HG02884 (cell line): ENCODE data around the gene TRIM24.
A peak's percentile ranks its signal among the peaks of the same experiment; 100 is the strongest.
"Not testable (repeated sequence)": the region's sequence is repeated elsewhere in the genome, so short reads cannot be mapped to it uniquely, and the experiment has no call there.

Experiments used
- ATAC-seq: cut with Tn5 transposase; IDR thresholded peaks from one replicate; pipeline ENCODE4 v1.9.1; 2021; ENCODE audit warnings: mild to moderate bottlenecking, moderate library complexity; ENCODE audit not compliant: unreplicated experiment

Gene TRIM24

GRCh38 chr7:138491612-138492386 is 31.7 kb downstream of the TRIM24 start:
- ATAC-seq, result no peak

- no peak for ATAC-seq
These were observed 32.4 kb downstream of the TRIM24 start for GRCh38 chr7:138492423-138492822.

DNA sequence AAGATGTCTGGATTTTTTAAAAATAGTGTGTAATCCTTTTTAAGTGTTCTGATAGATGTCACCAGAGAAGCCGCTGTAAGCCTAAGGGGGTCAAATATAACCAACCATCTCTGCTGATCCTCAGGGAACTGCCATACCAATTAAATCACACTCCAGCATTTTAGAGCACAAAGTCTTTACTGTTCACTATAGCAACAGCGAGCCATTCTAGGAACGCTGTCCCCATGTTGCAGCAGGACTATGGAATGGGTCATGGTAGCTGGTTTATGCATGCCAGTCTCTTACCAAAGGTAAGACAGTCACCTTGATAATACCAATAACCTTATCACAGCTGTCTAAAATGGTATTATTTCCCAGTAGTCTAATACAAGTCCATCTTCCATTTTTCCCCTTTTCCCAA is 33.5 kb downstream of the TRIM24 start:
- no peak for ATAC-seq

- ATAC-seq, result no peak
These were observed 35.4 kb downstream of the TRIM24 start for GRCh38 chr7:138495485-138495884.

DNA sequence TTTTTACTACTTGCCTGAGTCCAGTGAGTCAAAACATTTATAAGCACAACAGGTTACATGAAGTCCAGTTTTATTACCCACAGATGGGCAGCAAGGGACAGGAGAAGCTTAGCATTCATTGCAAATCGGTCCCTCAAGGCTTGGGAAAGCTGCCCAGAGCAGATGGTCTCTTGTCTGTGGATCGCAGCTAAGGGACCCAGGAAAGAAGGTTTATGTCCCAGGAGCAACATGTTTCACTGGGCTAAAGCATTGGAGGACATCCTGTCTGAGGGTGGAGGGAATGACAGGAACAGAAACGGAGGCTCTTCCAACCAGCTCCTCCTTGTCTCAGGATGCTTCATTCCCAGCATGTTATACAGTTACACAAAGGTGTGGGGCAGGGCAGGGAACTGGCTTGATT is 39.3 kb downstream of the TRIM24 start:
- ATAC-seq, result no peak

DNA sequence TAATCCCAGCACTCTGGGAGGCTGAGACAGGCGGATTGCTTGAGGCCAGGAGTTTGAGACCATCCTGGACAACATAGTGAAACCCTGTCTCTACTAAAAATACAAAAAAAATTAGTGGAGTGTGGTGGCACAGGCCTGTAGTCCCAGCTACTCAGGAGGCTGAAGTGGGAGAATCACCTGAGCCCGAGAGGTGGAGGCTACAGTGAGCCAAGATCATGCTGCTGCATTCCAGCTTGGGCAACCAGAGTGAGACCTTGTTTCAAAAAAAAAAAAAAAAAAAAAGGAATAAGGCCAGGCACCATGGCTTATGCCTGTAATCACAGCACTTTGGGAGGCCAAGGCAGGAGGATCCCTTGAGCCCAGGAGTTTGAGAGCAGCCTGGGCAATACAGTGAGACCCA is 40.2 kb downstream of the TRIM24 start:
- ATAC-seq, result not testable (repeated sequence)

DNA sequence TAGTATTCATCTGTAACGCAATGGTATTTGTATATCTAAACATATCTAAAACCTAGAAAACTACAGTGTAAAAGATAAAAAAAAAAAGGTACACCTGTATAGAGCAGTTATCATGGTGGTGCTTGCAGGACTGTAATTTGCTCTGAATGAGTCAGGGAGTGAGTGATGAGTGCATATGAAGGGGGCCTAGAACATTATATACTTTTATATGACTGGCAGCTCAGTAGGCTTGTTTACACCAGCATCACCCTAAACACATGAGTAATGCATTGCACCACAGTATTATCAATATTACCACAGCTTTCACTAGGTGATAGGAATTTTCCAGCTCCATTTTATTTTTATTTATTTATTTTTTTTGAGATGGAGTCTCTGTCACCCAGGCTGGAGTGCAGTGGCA is 40.8 kb downstream of the TRIM24 start:
- ATAC-seq, result no peak

DNA sequence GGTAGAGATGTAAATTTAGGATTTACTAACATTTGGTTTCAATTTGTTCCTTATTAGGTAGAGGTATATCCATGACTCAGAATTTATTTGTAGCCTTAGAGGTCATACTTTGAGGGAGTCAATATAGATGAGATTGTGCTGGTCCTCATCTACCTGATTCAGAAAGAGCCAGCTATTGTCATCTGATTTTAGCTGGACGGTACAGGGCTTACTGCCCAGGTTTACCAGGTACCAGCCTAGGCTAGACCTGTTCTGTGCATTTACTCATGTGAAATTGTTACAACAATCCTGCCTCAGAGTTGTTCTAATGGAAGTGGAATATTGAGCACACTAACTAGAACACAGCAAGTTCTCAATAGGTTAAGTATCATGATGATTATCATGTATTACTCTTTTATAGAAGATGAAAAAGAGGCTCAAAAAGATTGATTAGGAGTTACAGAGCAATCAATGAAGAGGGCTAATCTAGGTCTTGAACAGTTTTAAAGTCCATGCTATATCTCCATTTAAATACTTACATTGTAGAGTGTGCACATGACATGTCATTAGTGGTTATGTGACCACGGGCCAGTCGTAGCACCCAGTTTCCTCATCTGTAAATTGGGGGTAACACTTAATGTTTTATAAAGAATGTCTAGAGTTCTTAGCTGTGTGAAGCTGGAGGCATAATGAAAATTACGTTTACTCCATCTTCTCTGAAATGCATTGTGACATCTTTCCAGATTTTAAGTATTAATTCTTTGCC is 42.1 kb downstream of the TRIM24 start:
- ATAC-seq, result no peak

- no peak for ATAC-seq
These were observed 45.4 kb downstream of the TRIM24 start for GRCh38 chr7:138505361-138505873.

- ATAC-seq, result no peak
These were observed 46.7 kb downstream of the TRIM24 start for GRCh38 chr7:138506764-138507163.

DNA sequence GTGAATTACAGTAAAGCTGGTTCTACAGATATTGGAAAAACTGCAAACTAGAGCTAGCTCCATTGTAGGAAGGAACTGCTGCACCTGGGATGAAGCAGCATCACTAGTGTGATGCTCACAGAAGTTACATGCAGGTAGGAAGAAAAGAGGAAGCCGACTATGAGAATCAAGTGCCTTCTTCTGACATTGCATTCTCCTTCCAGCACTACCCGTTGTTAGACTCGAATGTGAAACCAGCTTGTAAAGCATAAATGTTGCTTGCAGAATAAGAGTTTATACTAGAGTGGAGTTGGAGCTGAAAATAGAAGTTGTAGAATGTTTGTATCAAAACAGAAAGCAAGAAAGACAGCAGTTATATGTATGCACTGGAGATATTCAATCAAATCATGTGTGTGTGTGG is 49.9 kb downstream of the TRIM24 start:
- ATAC-seq, result no peak

- ATAC-seq, result no peak
These were observed 52.2 kb downstream of the TRIM24 start for GRCh38 chr7:138512092-138512858.

DNA sequence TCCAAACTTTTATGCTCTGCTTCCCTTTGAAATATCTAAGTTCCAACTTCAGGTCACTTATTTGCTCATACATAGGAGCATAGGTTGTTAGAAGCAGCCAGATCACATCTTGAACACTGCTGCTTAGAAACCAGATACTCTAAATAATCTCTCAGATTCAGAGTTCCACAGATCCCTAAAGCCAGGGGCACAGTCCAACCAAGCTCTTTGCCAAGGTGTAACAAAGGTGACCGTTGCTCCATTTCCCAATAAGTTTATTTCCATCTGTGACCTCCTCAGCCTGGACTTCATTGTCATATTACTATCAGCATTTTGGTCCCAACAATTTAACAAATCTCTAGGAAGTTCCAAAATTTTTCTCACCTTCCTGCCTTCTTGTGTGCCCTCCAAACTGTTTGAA is 52.8 kb downstream of the TRIM24 start:
- ATAC-seq, result no peak

- ATAC-seq, result no peak
These were observed 53.3 kb downstream of the TRIM24 start for GRCh38 chr7:138513344-138513871.

GRCh38 chr7:138514044-138514443 is 54.0 kb downstream of the TRIM24 start:
- ATAC-seq, result no peak

DNA sequence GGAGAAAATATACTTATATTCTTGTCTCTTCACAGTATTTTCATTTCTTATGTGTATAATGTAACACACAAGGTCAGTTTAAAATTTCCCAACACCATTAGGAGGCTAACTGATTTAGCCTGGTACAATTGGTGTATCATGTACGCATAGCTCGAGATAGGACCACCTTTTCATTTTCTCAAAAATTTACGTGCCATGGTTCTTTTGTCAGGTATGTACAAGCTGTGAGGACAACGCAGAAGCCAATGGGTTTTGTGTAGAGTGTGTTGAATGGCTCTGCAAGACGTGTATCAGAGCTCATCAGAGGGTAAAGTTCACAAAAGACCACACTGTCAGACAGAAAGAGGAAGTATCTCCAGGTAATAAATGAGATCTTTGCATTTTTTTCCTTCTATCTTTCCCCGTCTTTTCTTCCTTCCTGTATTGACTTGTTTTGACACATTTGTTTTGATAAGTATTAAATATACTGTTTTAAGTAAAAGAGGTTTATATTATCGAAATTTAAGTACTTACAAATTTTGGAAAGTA is 55.0 kb downstream of the TRIM24 start:
- peak; percentile 90 for ATAC-seq

DNA sequence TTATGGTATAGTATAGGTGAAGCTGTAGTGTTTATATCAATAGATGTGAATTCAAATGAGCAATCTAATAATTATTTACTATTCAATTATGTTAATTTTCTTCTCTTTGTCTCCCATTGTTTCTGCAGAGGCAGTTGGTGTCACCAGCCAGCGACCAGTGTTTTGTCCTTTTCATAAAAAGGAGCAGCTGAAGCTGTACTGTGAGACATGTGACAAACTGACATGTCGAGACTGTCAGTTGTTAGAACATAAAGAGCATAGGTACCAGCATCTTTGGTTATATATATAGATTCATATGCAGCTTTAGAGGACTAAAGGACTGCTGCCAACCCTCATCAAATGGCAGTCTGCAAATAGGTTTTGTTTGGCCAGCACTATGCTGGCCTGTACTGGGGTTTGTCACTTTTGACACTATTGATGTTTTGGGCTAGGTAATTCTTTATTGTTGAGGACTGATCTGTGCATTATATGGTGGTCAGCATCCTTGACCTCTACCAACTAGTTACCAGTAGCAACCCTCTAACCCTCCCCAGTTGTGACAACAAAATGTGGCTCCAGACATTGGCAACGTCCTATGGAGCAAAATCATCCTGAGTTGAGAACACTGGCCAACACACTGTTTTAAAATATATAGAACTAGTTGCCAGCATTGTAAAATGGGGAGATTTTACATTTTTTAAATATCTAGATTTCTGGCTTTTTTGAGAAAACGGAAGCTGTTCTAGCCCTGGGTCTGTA is 59.2 kb downstream of the TRIM24 start:
- no peak for ATAC-seq

- no peak for ATAC-seq
These were observed 60.7 kb downstream of the TRIM24 start for GRCh38 chr7:138520742-138521141.

DNA sequence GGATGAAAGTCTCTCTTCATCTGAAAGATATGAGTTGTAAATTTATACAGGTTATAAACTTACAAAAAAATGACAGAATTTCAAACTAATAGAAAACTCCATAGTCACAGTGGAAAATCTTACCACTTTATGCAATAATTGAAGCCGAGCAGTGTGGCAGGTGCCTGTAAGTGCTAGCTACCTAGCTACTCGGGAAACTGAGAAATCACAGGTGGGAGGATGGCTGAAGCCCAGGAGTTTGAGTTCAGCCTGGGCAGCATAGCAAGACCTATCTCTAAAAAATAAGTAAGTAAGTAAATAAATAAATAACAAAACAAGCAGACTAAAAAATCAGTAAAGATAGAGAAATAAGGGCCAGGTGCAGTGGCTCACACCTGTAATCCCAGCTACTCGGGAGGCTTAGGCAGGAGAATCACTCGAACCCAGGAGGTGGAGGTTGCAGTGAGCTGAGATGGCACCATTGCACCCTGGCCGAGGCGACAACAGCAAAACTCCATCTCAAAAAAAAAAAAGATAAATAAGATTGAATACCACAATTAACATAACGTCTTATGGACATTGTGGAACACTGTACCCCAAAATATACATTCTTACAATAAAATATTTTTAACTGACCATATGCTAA is 61.9 kb downstream of the TRIM24 start:
- ATAC-seq, result no peak

GRCh38 chr7:138524259-138524658 is 64.2 kb downstream of the TRIM24 start:
- no peak for ATAC-seq
